ENCODE results near the gene MRPL1.

Gene MRPL1

GRCh38 chr4:77862478-77863216 lies at the start of gene MRPL1:
Gene MRPL1 (plus strand): TSS chr4:77862830. CDS start chr4:77862849, 19 bp downstream.
- peak; percentile 95 for DNase-seq (ENCODE audit: low read depth, low spot score)

- no peak for DNase-seq (ENCODE audit: low read depth, low spot score)
Observed at GRCh38 chr4:77815636-77816035, 47.0 kb upstream of the MRPL1 start.

GRCh38 chr4:77816546-77816945 lies 46.1 kb upstream of the MRPL1 start:
- DNase-seq (ENCODE audit: low read depth, low spot score): no peak

GRCh38 chr4:77817304-77818072 lies 45.1 kb upstream of the MRPL1 start:
- no peak for DNase-seq (ENCODE audit: low read depth, low spot score)

GRCh38 chr4:77818073-77818601 lies 44.5 kb upstream of the MRPL1 start:
- DNase-seq (ENCODE audit: low read depth, low spot score): peak; percentile 84

- DNase-seq (ENCODE audit: low read depth, low spot score): peak; percentile 78
Observed at GRCh38 chr4:77818602-77819403, 43.8 kb upstream of the MRPL1 start, which contains the start of gene CNOT6L. Gene CNOT6L (minus strand): TSS chr4:77819368. CDS start chr4:77819308, 60 bp downstream.

- peak; percentile 29 for DNase-seq (ENCODE audit: low read depth, low spot score)
Observed at GRCh38 chr4:77819404-77819842, 43.2 kb upstream of the MRPL1 start.

GRCh38 chr4:77819843-77820648 lies 42.6 kb upstream of the MRPL1 start:
- DNase-seq (ENCODE audit: low read depth, low spot score): peak; percentile 91

- no peak for DNase-seq (ENCODE audit: low read depth, low spot score)
Observed at GRCh38 chr4:77820649-77821561, 41.7 kb upstream of the MRPL1 start.

GRCh38 chr4:77821775-77822174 lies 40.9 kb upstream of the MRPL1 start:
- no peak for DNase-seq (ENCODE audit: low read depth, low spot score)

- no peak for DNase-seq (ENCODE audit: low read depth, low spot score)
Observed at GRCh38 chr4:77826275-77826674, 36.4 kb upstream of the MRPL1 start.

- DNase-seq (ENCODE audit: low read depth, low spot score): no peak
Observed at GRCh38 chr4:77827343-77827742, 35.3 kb upstream of the MRPL1 start.

- no peak for DNase-seq (ENCODE audit: low read depth, low spot score)
Observed at GRCh38 chr4:77833126-77833724, 29.4 kb upstream of the MRPL1 start.

GRCh38 chr4:77834403-77834802 lies 28.2 kb upstream of the MRPL1 start:
- no peak for DNase-seq (ENCODE audit: low read depth, low spot score)

GRCh38 chr4:77843628-77844027 lies 19.0 kb upstream of the MRPL1 start:
- DNase-seq (ENCODE audit: low read depth, low spot score): no peak

- no peak for DNase-seq (ENCODE audit: low read depth, low spot score)
Observed at GRCh38 chr4:77844363-77844762, 18.3 kb upstream of the MRPL1 start.

- no peak for DNase-seq (ENCODE audit: low read depth, low spot score)
Observed at GRCh38 chr4:77845400-77845799, 17.2 kb upstream of the MRPL1 start.

- DNase-seq (ENCODE audit: low read depth, low spot score): no peak
Observed at GRCh38 chr4:77845929-77846328, 16.7 kb upstream of the MRPL1 start.

- DNase-seq (ENCODE audit: low read depth, low spot score): no peak
Observed at GRCh38 chr4:77848508-77848907, 14.1 kb upstream of the MRPL1 start.

All from ELF-1 (cell line).